Measurements from ENCODE around the gene PLCB2.

PLCB2 gene

DNA sequence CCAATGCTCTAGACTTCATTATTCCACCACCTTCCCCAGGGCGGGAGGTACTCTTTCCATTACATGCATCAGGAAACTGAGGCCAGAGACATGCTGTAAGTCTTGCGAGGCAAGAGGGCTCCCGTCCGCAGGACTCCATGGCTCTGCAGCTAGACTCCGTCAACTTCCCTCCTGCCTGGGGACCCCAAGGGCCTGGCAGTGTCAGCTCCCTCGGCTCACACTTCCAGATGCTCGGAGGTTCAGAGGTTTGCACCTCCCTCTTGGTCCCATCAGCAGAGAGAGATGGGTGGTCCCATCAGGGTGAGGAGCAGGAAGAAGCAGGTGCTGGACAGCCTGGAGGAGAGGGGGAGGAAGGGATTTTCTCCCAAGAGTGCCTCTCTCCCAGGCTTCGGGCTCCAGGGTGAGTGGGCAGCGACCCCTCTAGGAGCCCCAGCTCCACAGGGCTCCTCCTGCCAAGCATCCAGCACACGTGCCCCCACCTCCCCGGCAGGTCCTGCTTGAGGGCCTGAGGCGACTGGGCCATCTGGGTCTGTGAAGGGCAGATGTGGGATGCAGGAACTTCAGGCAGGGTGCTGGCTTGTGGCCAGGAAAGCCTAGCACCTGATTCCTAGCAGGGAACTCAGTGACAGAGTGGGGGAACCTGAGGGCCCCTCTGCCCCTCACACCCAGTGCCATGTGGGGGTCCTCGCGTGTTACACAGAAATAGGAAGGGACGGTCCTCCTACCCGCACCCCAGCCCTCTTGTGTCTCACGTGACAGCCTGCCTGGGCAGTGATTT is 59.5 kb downstream of the PLCB2 start:
- no peak for DNase-seq (ENCODE audit: low spot score)

DNA sequence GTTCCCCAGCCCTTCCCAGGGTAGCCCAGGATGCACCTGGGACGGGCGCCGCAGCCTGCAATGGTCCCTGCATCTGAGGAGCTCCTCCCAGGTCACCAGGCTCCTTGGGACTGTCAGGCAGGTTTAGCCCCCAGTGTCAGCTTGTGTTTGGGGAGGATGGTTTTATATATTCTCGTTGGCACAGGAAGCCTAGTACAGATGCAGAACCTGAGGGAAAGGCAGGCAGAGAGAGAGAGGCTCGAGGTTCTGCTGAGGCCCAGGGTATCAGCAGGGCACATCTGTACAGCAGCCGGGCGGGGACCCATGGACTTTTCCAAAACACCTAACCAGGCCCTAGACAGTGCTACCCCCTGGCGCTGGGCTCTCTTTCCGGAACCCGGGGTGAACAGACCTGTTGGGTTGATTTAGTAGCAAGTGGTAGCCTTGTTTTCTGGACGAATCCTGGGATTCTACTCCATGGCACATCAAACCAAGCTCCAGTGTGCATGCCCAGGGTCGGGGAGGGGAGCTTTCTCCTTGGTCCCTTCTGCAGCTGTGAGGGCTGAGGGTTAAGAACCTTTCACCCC is 60.2 kb downstream of the PLCB2 start:
- no peak for DNase-seq (ENCODE audit: low spot score)

DNA sequence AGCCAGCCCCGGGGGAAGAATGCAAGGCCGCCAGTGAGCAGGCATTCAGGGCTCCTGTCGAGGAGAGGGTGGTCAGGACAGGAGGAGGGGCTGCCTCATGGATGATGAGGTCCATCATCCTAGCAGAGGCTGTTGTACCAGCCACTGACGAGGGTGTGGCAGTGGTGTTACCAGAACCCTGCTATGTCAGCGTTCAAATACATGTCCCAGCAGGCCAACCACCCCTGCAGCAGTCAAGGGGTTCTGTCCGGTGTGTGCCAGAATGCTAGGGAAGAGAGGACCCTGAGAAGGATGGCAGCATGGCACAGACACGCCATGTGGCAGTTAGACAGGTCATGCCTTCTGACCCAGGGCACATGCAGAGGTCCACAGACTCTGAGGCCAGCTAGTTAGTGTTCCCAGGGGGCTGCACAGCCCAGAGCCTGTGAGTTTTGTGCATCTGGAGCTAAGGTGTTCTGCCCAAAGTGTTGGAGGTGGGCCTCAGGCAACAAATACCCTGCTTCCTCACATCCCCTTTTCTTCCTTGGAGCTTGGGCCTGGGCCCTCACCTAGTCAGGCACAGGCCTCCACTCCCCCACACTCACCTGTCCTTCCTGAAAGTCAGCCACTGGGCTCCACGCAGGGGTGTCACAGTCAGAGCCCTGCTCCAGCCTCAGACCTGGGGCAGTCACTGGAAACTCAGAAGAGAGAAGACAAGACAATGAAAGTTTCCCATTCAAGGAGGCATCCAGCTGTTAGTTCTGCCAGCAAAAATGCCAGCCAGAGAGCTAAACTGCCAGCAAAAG is 61.0 kb downstream of the PLCB2 start:
- DNase-seq (ENCODE audit: low spot score) = no peak

DNA sequence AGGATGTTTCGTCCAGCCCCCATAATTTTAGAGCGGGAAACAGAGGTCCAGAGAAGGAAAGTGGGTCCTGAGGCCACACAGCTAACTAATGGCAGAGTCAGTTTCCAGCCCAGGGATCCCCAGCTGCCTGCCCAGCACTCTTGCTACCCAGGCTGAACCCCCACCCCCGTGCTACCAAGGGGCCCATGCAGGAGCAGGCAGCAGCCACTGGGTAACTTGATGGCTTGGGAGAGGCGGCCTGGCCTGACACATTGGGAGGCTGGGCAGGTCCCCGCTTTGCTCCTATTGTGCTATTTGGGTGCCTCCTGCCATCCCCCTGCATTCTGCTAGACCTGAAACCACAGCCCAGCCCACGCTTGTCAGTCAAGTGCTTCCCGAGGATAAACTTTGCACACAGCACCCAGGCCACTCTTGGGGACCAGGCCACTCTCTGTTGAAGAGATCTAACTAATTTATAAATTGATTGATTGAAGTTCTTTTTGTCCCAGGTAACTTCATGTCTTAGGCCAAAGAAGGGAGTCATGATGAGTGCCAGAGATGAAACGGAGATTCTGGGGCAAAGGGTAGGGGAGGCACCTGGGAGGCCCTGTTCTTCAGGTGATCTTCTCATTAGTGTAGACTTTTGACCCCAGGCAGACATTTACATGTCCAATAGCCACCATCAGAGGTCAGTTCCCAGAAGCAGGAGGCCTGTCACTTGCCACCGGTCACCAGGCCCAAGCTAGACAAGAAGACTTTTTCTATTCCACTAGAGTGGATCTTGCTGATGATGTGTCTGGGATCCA is 61.9 kb downstream of the PLCB2 start:
- DNase-seq (ENCODE audit: low spot score) = no peak

DNA sequence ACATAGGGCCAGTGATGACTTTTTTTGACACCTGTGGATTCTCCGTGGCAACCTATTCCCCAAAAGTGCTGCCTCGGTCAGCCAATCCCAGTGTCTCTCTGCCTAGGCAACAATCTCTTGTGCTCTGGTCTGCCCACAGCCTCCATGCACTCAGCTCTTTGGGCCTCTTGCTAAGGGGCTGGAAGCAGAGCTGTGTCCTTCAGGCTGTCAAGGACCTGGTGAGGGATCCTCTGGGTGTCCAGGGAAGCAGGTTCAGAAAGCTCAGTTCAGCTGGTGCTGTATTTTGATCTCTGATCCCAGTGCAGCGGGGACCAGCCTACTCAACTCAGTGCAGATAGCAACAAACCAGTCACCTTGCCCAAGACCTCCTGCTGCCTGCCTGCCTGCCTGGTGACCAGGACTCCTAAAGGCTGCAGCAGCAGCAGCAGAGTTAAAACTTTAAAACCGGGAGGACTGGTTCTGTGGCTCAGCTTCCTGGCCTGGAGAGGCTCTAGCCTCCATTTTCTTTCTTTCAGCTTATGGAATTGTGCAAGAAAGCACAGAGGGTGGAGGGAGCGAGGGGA is 62.7 kb downstream of the PLCB2 start:
- DNase-seq (ENCODE audit: low spot score) = no peak

DNA sequence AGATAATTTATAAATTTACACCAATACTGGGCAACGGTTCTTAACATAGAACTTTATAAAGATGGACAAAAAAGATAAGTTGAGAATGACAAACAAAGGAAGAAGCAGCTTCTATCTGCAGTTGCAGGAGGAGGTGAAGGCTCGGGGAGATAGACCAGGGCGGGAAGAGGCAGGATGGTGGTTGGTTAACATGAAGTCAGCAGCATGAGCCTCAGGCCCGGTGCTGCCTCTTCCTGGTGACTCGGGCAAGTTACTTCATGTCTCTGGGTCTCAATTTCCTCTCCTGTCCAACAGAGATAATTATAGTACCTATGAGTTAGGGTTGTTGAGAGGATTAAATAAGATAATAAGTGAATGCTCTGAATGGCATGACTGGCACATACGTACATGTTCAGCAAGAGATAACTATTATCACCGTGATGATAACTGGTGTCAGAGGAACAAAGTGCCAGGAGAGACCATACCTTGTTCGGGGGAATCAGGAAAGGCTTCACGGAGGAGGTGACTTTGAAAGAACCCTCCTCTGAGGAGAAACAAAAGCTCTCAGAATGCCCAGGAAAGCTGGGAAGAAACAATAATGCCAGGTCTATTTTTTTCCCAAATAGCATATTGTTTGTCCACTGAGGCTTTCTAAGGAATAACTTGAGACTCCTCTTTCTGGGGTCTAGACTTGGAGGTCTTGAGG is 64.5 kb downstream of the PLCB2 start:
- DNase-seq (ENCODE audit: low spot score) = no peak

DNA sequence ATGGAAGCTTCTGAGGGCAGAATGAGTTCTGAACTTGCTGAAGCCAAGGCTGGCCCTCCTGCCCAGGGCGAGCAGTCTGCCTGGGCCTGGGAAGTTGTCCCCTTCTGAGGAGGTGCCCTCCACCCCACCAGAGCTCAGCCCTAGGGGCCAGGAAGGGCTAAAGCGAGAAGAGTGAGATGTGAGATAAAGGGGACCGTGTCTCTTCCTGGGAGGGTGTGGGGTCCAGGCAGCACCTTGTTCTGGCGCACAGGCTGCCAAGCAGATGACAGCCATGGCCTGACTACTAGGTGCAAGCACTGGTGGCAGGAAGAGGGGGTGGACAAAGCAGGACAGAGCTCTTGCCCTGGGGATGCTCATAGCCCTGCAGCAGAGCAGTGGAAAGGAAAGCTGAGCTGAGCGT is 65.1 kb downstream of the PLCB2 start:
- no peak for DNase-seq (ENCODE audit: low spot score)

DNA sequence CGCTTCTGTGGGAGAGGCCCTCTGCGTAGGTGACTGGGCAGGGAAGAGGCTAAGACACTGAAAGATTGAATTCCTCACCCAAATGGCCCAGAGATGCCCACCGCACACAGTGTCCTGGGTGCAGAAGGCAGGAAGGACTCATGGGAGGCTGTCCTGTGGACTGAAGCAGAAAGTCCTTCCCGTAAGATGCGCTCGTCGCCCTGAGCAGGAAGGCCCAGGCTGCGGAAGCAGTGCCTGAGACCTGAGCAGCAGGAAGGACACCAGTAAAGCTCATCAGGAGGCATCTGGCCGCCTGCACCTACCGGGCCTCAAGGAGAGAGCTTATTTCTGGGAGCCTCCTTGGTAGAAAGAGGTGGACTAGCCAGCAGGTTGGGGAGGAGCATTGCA is 65.5 kb downstream of the PLCB2 start:
- DNase-seq (ENCODE audit: low spot score) = no peak

DNA sequence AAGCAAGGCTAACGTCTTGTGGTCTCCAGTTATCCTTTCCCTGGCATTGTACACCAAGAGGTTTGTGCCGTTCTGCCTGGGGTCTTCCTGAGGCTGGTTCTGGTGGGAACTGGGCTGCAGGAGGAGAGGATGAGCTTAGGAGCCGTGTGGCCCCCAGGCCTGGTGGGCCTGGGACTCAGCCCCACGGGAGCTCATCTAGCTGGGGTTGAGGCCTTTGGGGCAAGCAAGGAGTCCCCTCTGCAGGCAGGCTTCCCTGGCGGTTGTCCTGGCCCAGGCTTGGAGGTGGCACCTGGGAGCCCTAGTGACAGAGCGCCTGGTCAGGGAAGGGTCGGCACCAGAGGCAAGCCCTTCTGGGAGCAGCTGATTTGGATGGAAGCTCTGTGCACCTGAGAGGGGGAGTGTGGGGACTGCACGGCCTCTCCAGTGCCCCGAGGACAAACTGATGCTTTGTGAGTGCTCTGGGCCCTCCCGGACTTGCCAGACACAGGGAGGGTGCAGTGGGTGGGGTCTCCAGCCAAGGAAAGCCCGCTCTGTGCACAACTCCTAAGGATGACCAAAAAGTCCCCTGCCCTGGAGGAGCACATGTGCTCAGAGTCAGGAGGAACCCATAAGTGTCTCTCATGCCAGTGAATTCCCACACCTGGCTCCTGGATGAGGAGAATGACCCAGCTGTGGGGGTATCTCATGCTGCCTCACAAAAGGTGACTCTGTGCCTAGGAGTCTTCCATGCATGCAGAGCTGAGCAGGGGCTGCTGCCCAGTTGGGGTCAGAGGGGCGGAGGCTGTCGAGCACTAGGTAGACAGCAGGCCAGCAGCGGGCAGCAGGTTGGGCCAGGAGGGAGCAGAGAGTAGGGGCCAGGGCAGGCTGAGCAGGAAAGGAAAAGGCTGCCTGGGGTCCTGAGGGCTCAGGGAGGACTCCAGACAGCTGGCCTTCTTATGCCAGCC is 66.2 kb downstream of the PLCB2 start:
- no peak for DNase-seq (ENCODE audit: low spot score)

DNA sequence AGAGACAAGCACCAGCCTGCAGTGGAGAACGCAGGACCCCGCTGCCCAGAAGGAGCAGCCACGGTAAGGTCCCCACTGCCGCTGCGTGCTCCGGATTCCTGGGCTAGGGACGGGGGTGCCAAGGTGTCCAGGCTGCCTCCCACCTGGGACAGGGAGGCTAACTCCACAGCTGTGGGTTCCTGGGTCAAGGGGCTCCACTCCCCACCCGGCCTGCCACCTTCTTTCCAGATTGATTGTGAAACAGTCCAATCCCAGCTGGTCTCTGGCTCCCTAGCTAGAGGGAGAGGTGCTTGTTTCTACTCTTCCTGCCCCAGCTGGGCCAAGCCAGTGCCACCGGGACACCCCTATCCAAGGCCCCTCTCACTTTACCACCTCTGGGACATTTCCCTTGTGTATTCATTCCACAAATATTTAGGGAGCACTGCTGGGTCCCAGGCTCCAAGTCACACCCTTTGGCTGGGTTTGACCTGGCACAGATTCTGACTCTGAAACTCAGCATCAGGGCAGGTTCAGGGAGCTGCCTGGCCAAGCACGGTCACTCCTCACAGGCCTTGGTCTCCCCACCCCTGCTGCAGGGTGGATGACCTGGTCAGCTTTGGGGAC is 67.0 kb downstream of the PLCB2 start:
- DNase-seq (ENCODE audit: low spot score) = peak; percentile 19

DNA sequence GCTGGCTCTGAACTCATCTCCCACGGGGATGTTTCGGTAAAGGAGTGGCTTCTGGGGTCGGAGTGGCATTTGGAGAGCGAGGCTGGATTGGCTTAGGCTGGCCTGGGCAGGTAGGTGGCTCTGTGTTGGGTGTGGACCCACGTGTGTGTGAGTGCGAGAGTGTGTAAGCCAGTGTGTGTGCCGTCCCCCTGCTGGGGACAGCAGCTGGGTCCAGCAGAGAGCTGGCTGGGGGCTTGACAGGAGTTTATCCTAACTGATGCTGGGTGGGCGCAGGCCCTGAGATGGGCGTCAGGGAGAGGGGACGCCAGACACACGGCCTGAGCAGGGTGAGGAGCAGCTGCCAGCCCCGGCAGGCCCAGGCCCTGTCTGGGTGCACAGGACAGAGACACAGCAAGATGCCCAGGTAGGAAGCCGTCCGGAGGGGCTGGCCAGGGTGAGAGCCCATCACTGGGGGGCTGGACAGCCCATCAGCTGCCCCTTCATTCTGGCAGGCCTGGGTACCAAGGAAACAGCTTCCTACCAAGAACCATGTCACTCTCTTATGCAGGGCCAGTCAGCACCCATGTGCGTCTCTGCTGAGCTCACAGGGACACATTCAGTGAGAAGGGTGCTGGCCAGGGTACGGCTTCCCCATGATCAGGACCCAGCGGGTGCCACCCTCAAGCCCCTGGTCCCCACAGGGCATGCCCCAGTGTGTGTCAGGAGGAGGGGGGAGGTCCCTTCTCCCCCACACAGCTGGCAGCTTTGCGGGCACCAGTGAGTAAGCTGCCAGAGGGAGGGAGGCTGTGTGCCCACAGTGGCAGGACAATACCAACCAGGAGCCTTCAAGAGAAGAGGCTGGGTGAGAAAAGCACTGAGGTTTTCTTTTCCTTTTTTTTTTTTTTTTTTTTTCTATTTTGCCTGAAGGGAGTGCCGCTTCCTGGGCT is 67.8 kb downstream of the PLCB2 start:
- peak; percentile 19 for DNase-seq (ENCODE audit: low spot score)

DNA sequence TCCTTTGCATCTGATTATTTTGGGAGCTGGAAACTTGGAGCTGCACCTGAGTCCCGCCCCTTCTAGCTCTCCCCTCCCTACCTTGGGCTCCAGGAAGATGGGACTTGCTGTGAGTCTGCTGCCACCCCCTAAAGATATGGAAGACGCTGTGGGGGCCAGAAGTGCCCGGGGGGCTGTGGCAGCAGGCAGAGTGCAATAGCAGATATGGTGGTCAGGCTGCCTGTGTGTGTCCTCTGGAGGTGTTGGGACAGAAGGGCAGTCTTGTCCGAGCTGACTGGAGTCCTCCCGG is 68.4 kb downstream of the PLCB2 start:
- no peak for DNase-seq (ENCODE audit: low spot score)

DNA sequence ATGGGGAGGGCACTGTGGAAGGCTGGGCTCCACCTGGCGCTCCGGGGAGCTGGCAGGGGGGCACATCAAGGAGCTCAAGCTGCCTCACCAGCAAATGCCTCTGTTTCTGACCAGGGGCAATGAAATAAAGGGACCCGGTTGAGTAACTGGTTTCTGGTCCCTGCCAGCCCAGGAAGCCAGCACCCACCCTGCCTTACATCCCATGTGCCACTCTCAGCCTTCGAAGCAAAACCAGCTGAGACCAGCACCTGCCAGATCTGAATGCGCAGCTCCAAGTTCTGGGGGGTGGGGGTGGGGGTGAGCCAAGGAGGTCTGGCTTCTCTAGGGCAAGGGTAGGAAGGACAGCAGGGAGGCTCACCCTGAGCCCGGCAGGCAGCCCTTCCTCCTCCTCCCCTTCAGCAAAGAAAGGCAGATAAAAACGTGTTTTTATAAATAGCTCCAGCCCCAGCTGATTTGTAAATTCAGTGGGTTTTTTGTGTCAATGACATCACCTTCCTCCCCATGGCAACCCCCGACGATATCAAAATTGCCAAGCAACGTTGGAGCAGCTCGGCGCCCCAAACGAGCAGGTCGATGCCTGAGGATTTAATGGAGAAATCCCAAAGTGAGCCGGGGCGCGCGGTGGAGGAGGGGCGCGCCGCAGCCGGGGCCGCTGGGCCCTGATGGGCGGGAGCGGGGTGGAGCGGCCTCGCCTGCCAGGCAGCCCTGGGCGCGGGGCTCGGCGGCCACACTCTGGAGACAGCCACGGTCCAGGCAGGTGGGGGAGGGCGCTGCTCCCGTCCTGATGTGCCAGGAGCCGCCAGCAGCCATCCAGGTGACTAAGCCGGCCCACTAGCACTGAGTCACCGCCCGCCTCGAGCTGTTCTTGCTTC is 69.0 kb downstream of the PLCB2 start, which contains the start of gene PAK6:
PAK6 (plus strand) TSS at position 532 of the 872 bp plus-strand sequence. CDS start 25,723 bp downstream, outside the sequence.
- peak; percentile 72 for DNase-seq (ENCODE audit: low spot score)
